GM13977 (cell line): ENCODE data around the gene TTYH2.

Source experiments
- DNase-seq: peaks from one replicate; pipeline ENCODE4 v3.0.0; 2012; ENCODE audit warnings: low spot score
- in situ Hi-C: fragments of 300-500 bp; cut with MboI; formaldehyde crosslinking; loops from one replicate; pipeline ENCODE4 v1.12.0; 2022; ENCODE audit warnings: low sequenced_read_pairs, low pct_unique_long_range_greater_than_20kb, mixed read lengths, inconsistent platforms; ENCODE audit not compliant: unreplicated experiment
- TF ChIP-seq, protein P1 (sequence below): IDR thresholded peaks from 2 replicates; pipeline ENCODE4 v1.5.1; 2012; ENCODE audit warnings: mild to moderate bottlenecking, control low read depth; ENCODE audit not compliant: insufficient read depth; ENCODE audit errors: extremely low read depth, missing control alignments

Gene TTYH2

DNA sequence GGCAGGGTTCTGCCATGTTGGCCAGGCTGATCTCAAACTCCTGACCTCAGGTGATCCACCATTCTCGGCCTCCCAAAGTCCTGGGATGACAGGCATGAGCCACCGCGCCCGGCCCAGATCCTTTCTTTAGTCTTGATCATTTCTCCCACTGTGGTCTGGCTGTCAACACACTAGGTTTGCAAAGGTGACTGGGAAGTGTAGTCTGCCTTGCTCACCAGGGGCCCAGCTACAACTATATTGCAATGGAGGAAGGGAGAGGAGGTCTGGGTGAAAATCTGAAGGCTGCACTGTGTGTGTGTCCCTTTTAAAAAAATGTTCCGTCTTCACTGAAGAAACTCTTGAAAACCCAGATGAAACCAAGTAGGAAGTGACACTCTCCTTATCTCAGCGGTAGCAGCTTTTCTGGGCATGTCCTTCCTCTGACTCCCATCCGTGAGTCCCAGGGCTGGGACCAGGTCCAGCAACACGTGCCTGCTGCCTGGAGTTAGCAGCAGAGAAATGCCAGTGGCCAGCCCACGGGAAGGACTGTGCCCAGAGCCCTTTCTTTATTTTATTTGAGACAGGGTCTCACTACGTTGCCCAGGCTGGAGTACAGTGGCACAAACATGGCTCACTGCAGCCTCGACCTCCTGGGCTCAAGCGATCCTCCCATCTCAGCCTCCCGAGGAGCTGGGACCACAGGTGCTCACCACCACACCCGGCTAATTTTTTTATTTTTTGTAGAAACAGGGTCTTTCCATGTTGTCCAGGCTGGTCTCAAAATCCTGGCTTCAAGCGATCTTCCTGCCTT lies 94.8 kb downstream of the TTYH2 start:
- in situ Hi-C loops, result loop anchor here (10.0 kb wide), 1 partner anchor 47 kb away; no protein-coding TSS in a partner anchor
- TF ChIP-seq, protein P1, sequence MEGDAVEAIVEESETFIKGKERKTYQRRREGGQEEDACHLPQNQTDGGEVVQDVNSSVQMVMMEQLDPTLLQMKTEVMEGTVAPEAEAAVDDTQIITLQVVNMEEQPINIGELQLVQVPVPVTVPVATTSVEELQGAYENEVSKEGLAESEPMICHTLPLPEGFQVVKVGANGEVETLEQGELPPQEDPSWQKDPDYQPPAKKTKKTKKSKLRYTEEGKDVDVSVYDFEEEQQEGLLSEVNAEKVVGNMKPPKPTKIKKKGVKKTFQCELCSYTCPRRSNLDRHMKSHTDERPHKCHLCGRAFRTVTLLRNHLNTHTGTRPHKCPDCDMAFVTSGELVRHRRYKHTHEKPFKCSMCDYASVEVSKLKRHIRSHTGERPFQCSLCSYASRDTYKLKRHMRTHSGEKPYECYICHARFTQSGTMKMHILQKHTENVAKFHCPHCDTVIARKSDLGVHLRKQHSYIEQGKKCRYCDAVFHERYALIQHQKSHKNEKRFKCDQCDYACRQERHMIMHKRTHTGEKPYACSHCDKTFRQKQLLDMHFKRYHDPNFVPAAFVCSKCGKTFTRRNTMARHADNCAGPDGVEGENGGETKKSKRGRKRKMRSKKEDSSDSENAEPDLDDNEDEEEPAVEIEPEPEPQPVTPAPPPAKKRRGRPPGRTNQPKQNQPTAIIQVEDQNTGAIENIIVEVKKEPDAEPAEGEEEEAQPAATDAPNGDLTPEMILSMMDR, result no peak
- DNase-seq, result no peak

DNA sequence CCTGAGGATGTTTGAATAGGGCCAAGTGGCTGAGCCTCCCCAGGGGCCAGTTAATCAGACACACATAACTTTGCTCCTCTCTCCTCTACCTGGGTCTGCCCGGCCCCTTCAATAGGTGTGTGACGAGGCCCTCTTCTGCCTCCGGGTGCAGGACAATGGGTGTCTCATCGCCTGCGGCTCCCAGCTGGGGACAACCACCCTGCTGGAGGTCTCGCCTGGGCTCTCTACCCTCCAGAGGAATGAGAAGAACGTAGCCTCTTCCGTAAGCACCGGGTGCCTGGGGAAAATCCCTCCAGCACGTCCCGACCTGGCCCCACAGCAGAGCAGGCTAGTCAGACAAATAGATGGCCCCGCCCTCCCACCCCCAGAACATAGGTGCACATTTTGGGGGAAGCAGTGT lies 96.5 kb downstream of the TTYH2 start:
- TF ChIP-seq, protein P1, result no peak
- in situ Hi-C loops, result loop anchor here (10.0 kb wide), 1 partner anchor 45 kb away; no protein-coding TSS in a partner anchor
- no peak for DNase-seq
